Measurements from ENCODE around the gene GABBR1.
A peak's percentile ranks its signal among the peaks of the same experiment; 100 is the strongest.

Gene GABBR1

DNA sequence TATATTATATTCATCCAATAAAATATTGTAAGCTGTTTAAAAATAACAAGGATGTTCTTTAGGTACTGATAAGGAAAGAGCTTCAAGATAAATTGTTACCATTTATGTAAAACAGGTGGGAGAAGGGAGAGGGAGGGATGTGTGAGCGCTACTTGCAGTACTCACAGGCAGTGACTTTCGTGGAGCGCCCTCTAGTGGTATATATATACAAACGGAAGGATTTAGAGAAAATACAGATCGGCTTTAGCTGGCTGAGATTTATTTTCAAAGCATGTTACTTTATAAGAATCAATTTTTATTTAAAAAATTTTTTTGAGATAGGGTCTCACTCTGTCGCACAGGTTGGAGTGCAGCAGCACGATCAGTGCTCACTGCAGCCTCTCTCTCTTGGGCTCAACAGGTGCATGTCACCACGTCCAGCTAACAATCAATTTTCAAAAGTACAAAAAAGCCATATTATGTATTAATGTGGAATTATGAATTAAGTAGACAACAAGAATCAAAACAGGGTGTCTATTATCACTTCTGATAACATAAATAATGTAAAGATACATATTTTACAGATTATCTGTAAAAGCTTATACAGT, 20.6 kb upstream of the GABBR1 start:
- peak; percentile 37 for DNase-seq
- no peak for ATAC-seq

DNA sequence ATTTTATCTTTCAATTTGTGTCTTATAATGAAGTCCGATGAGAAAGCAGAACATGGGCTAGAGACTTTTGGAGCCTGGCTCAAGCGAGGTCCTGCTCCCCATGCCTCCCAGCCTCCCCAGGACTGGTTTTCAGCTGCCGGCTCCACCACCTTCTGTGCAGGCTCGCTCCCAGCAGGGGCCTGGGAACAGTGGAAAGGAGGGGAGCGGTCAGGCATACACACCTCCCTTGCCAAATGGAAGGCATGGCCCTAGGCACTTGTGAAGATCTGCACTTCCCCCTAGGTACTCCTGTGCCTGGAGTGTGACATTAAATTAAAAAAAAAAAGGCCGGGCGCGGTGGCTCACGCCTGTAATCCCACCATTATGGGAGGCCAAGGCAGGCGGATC, 19.2 kb upstream of the GABBR1 start:
- DNase-seq = no peak

DNA sequence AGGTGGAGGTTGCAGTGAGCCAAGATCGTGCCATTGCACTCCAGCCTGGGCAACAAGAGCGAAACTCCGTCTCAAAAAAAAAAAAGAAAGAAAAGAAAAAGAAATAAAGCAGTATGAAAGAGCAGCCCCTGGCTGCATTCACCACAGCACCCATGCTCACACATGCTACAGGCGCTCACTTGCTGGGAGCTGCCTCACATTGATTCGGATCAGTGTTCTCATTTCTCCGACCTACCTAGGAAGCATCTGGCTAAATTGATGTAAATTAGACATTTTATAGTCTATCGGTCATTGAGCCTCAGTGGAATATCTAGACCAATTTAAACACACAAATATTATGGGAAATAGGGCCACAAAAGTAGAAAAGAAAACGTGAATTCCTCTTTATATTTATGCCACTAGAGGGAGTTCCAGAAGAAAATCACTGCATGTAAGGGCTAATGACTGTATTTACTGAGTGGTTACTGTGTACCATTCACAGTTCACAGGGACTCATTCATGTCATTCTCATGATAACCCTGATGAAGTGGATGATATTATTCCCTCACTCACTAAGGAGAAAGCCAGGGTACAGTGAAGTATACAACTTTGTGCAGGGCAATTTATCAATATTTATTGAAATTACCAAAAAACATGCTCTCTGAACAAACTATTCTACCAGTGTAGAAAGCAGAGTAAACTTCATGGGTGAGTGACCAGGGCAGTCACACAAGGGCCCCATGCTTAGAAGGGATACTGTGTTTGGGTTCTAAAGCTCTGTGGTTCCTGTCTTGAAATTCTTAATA, 18.6 kb upstream of the GABBR1 start:
- ATAC-seq (no peak), DNase-seq (no peak)

More for the DNA sequence above, 19.2 kb upstream of the GABBR1 start:
- no peak for ATAC-seq

DNA sequence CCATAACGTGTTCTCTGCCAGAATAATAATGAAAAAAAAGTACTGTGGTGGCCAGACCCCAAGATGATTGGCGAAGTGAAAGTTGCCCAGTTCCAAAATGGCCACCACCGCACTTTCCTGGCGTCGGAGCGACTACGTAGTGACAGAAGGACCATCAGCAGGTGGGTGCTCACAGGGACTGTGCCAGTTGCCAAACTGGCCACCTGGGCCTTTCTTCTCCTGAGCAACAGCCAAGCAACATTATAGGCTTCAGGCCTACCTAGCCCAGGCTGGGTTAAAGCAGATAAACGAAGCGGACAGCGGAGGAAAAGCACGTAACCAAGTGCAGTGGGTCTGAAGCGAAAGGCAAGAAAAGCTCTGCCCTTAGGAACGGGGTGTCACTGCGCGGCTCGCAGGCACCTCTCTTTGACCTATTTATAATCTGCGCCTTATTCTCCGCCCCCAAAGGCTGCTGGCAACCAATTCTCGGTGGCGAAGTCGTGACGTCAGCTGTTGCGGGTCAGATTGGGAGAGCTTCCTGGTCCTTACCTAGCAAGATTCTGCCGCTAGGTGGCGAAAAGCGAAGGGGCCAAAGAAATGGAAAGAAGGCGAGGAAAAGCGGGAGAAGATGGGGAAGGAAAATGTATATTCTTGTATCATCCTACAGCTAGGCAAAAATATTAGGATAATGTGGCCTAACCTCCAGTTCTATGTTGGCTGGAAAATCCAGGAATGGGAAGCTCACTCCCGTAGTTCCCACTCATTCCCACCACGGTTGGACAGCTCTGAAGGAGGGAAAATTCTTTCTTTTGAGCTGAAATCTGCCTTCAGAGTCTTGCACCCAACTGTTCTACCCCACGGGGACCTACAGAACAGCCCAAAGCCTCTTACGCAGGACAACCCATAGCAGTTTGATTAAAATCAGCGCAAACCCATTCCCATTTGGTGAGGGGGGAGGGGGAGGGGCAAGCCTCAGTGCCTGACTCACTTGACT, 17.0 kb upstream of the GABBR1 start:
- DNase-seq = peak; percentile 98
- ATAC-seq = peak; percentile 97

DNA sequence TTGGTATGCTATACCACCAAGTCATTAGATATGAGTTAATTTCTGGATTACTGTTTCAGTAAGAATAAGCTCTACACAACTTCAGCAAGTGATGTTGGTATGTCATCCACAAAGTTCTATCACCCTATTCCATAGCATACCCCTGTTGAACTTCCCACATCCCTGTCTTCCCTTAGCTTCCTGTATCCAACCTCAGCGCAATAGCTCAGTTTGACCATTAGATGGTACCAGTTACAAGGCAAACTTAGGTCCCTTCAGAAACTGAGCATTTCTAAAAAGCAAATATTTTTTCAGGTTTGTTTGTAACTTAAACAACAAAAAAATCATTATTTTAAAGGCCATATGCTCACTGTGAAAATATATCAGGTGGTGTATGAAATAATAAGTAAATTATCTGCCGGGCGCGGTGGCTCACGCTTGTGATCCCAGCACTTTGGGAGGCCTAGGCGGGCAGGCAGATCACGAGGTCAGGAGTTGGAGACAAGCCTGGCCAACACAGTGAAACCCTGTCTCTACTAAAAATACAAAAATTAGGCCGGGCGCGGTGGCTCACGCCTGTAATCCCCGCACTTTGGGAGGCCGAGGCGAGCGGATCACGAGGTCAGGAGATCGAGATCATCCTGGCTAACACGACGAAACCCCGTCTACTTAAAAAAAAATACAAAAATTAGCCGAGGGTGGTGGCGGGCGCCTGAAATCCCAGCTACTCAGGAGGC, 15.1 kb upstream of the GABBR1 start:
- ATAC-seq = no peak
- DNase-seq = no peak

DNA sequence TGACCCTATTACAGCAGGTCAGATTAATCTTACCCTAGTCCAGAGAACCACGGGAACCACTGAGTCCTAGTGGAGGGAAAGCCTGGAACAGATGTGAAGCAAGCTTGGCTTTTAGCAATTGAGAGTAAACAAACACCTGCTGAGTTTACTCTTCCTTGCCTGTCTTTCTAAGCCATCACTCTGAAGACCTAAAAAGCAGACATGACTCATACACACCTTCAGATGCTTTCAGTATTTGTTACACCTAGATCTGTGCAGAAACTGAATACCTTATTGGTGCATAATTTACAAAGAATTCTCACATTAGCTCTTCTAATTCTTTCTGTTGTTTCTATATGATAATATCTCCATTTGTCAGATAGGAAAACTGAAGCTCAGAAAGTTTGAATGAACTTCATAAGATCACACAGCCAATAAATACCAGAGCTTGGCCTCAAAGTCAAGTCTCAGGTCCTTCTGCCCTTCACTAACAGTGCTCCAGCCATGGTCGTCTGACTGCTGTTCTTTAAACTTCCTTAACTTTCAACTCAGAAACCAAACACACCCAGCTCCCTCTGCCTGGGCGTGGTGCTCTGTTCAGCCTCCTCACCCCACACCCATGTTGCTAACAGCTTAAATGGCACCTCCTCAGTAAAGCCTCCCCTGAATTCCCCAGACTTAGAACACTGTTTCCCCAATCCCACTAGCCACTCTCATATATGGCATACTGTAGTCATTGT, 8.6 kb upstream of the GABBR1 start:
- ATAC-seq = peak; percentile 71
- DNase-seq = no peak

DNA sequence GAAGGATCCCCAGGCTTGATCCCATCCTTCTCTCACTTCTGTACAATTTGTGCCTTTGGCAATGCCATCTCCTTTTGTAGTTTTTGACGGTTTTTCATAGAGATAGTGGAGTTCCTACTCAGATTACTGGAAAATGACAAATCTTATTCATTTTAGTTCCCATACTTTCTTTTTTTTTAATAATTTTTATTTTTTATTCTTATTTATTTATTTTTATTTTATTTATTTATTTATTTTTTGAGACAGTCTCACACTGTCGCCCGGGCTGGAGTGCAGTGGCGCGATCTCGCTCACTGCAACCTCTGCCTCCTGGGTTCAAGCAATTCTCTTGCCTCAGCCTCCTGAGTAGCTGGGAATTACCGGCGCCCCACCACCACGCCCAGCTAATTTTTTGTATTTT, 4.3 kb upstream of the GABBR1 start:
- ATAC-seq (no peak), DNase-seq (no peak)

DNA sequence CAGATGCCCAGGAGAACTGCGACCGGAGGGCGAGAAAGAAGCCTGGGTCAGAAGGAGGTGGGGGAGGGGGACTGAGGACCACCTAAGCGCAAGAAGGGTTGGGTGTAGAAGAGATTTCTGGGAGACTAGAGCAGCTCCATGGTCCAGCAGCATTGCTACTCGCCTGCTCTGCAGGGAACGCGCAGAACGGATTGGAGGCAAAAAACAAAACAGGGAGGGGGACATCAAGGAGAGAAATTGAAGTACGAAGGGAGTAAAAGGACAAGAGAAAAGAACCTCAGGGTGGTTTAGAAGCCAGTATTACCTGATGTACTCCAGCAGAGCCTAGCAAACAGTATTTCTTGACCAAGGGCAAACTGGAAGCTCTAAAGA, 537 bp upstream of the GABBR1 start:
- no peak for ATAC-seq
- DNase-seq = no peak

DNA sequence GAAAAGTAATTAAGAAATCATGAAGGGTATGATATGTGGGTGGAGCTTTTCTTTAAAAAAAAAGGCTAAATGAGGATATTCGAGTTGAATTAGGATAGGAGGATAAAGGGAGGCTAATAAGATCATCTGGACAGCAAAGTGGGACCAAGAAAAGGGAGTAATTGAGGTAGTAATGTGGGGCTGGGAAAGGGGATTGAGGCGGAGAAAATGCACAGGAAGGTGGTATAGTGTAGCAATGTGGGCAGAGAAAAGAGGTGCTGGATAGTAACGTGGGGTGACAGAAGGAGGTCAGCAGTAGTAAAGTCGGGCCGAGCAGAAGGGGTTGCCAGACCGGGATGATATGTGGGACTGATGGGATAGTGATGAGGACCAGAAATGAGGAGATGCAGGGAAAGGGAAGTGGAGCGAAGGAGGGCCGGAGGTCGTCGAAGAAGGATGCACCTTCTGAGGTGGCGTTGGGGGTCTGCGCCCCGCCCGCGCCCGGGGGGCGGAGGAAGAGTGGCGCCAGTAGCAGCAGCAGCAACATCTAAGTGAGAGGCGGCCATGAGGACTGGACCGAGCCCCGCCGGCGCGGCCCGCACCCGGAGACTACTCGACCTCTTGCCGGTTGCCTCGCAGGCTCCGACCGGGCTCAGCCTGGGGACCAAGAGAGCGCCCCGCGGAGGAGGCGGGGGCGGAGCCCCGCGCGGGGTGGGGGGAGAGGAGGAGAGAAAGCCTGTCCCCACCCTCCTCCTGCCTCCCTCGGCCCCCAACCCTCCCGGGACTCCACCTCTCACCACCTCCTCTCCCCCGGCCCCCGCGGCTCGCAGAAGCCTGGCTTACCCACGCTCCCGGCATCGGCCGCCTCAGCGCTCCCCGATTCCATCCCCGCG, 887 bp downstream of the GABBR1 start:
- peak; percentile 60 for DNase-seq

DNA sequence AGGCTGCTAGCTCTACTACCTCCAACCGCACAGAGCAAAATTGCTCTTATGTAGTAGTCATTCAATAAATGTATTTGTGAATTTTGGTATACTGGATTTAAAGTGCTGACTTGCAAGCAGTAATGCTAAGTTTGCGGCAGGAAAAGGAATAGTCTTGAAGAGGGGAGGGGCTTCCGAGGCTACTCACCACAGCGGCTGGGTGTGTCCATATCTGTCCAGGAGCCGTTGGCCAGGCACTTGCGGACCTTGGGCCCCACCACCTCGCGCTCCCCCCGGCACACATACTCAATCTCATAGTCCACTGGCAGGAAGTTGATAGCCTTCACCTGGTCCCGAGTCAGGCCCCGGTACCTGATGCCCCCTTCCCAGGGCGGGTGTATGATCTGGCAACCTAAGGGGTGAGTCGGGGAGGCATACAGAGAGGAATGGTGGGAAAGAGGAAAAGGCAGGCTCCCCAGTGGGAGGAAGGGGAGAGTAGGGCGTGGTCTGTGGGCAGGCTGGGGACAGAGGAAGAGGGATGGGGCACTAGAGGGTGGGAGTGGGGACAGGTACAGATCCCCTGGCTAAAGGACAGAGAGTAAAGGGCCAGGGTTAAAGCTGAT, 1.7 kb downstream of the GABBR1 start:
- no peak for DNase-seq
- ATAC-seq = no peak

More for the DNA sequence above, 887 bp downstream of the GABBR1 start:
- ATAC-seq = peak; percentile 24

DNA sequence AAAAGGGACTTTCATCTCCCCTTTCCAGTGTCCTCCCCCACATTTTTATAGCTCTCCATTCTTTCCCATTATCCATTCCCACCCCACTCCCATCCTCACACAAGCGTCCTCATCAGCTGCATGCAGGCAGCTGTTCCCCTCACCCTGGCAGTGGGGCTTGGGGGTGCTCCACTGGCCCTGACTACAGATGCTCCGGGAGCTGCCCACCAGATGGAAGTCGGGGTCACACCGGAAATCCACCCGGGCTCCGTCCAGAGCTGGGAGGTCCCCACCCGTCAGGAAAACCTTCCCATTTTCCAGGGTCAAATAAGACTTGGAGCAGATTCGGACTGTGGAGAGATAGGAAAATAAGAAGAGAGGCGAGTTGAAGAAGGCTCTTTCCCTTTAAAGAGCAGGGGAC, 2.7 kb downstream of the GABBR1 start:
- ATAC-seq (no peak), DNase-seq (no peak)

DNA sequence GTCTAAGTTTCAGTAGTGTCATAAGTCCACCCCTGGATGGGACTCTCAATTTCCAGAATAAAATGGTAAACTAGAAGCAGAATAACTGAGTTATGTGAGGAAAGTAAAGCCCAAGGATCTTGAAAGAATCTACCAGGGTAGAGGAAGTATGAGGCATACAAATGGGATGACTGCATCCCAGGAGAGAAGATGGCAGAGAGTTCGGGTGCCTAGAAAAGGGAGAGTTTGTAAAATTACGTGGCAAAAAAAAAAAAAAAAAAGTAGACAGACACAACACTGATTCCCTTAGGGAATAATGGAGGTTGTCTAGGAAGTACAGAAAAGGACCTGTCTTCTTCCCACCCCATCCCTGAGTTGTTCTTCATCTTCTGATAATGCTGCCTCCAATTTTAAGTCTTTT, 3.4 kb downstream of the GABBR1 start:
- DNase-seq (no peak), ATAC-seq (no peak)

DNA sequence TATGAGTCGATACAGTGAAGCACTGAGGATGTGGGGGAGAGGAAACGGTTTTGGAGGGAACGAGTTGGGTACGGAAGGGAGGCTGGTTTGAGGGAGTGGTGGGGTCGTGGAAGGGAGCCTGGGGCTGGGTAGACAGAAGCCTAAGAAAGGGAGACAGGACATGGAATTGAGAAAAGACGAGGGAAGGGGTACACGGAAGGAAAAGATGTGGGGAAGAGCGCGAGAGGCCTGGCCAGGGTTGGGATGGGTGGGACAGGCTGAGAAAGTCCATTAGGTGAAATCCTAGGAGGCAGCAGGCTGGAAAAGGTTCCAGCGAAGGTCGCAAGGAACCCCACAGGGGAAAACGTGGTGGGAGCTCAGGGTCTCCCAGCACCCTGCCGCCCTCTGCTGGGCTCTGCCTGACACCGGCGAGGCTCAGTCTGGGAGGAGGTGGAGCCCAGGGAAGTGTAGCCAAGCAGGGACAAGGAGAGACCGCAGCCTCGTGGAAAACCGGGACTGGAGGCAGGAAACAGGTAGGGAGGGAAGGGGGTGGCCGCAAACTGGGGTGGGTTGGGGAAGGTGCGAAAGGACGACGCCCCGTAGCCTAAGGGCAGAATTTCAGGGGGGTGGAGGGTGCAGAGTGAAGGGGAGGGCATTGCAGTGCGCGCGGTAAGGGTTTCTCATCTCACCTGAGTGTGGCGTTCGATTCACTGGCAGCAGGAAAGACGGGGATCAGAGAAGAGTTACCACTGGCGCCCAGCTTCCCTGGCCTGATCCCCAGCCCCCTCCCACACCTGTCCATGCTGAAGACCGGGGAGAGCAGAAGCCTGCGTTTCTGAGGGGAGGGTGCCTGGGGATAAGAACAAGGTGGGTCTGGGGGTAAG, 4.3 kb downstream of the GABBR1 start:
- DNase-seq = peak; percentile 80

DNA sequence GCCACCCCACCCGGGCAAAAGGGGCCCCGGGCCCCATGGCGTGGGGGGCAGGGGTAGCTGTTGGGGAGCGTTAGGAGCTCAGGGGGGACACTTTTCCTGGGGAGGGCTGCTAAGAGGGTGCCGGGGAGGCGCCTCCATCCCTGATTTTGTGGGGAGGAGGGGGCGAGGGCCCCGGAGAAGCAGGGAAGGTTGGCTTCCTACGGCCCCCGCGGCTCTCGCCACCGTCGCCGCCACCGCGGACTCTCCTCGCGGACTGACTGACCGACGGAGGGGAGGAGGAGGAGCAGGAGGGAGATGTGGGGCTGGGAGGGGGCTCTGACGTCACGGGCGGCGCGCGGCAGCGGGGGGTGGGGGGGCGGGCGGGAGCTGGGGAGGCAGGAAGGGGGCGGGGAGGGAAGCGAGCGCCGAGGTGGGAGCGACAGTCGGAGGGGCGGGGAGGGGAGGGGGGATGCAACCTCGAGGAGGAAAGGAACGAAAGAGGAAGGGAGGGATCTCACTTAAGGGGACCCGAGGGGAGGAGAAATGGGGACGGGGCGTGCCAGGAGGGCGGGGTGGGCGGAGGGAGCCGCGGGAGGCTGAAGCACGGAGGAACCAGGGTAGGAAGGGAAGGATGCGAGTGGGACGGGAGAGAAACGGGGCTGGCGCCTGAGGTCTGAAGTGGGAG, 5.1 kb downstream of the GABBR1 start:
- DNase-seq (peak; percentile 63), ATAC-seq (peak; percentile 20)

More for the DNA sequence above, 4.3 kb downstream of the GABBR1 start:
- peak; percentile 65 for ATAC-seq

DNA sequence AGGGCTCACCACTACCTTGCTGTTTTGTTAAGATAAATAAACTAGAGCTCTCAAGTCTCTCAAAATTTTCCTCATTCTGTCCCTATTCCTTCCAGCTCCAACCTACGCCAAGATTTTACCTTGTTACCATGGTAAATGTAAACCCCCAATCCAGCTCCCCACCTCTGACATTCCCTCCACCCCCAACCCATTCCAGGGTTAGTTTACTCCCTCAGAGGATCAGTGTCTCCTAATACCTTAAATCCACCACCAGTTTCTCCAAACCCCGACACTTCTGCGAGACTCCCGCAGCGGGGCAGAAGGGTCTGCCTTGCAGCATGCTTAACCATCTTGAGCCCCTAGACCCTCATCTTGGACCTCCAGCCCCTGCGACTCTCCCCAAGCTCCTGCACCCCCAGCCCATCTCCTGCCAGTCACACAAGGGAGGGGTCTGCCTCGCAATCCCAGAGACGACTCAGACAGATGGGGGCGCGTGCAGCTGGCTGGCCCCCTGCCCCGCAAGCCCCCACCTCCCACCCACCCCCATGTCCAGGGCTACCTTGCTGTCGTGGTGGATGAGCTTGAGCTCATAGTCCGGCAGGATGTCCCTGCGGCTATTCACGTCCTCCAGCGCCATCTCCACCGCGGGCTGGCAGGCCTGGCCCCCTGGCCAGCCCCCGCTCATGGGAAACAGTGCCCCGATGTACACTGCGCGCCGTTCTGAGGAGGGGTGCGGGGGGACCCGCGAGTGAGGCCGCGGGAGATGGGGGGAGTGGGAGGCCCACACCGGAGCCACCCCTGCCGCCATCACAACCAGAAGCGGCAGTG, 5.8 kb downstream of the GABBR1 start:
- no peak for ATAC-seq

DNA sequence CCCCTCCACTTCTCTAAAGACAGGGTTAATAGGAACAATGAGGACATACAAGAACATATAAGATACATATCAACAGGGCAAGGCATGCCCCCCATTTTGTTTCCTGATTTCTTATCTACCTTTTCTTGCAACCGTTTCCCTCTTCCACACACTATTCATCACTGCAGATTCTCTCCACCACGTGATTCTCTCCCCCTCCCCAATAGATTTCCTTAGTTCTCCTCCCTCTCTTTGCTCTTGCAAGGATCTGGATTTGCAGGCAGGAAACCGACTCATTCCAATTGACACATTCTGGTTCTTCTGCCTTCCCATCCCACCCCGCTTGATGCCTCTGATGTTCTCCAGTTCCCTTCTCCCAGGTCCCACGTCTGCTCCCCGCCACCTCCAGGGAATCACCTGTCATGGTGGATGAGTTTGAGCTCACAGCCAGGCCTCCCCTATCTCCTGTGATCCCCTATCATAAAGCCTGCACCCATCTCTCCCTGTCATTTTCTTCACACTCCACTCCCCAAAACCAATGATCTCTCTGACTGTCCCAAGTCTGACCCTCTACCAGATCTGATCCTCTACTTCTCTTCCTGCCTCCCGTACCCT, 7.5 kb downstream of the GABBR1 start:
- ATAC-seq (no peak), DNase-seq (no peak)

More for the DNA sequence above, 5.8 kb downstream of the GABBR1 start:
- DNase-seq = no peak

DNA sequence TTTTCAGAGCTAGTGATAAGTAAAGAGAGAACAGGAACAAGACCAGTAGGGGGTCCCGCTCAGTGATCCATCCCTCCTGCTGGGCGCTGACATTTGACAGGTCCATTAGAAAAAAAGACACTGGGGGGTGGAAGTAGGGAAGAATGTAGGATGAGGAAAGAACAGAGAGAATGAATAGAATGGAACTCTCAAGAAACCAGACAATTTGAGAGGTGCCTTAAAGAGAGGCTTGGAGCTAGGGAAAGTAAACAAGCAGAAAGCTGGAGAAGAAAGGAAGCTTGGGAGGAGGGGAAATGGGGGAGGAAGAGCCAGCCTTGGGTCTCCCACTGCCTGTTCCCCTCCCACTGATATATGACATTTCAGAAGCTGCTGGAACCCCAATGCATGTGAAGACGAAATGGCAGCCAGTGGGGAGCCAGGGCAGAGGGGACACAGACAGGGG, 8.4 kb downstream of the GABBR1 start:
- ATAC-seq (no peak), DNase-seq (no peak)

All from stimulated activated naive CD8-positive, alpha-beta T cell treated with anti-CD3 and anti-CD28 coated beads, Interleukin-15, Interleukin-2, amounts not matched to agents 100 U/mL and 50 U/mL, for 24 hours (primary cell).